Adrenal gland (tissue), 12 donors: ENCODE results near the gene RAB1B. TPM values are rescaled to one million over a fixed set of nuclear protein-coding genes. Genes with fewer than 3 reads are reported as not detected.

Experiments
- DNase-seq, 7 donors: peaks; one replicate each; pipeline ENCODE4 v3.0.0-alpha.2; 2019 to 2020
- H3K27ac ChIP-seq, 5 donors: fragments of 200-600 bp; sonication (generic) in 4 of 5; 1 replicate in 3 of 5; 2 replicates in 2 of 5; pipeline versions ENCODE4 v1.5.1 to v1.8.0; 2016 to 2020; ENCODE audit warnings: mild to moderate bottlenecking in 1 of 5
- H3K27me3 ChIP-seq: fragments of 200-600 bp; 2 replicates; pipeline ENCODE4 v1.8.0; 2021
- H3K36me3 ChIP-seq, 2 donors: fragments of 200-600 bp; replicated peaks in 1 of 2; 1 replicate in 1 of 2; 2 replicates in 1 of 2; pipeline versions ENCODE4 v1.5.1 to v1.8.0; 2018 to 2022
- H3K4me1 ChIP-seq, 2 donors: fragments of 200-600 bp; replicated peaks in 1 of 2; 1 replicate in 1 of 2; 2 replicates in 1 of 2; pipeline versions ENCODE4 v1.5.1 to v1.8.0; 2018 to 2021
- H3K4me3 ChIP-seq, 4 donors: fragments of 200-600 bp; sonication (generic) in 3 of 4; one replicate each; pipeline ENCODE4 v1.5.1; 2016 to 2018
- H3K9me3 ChIP-seq, 3 donors: fragments of 200-600 bp; sonication (generic) in 1 of 3; replicated peaks in 1 of 3; 1 replicate in 2 of 3; 2 replicates in 1 of 3; pipeline versions ENCODE4 v1.5.1 to v1.8.0; 2016 to 2021
- CTCF ChIP-seq, 6 experiments: fragments of 450-650 bp in 4 of 6; fragments of 200-600 bp in 2 of 6; sonication (generic) in 1 of 6; IDR thresholded peaks; 1 replicate in 5 of 6; 2 replicates in 1 of 6; pipeline versions ENCODE4 v1.5.1 to v1.8.0; 2016 to 2021; ENCODE audit warnings: antibody characterized with exemption in 6 of 6, mild to moderate bottlenecking in 2 of 6, moderate library complexity in 1 of 6
- POLR2A ChIP-seq, 2 donors: fragments of 450-650 bp; IDR thresholded peaks; one replicate each; pipeline ENCODE4 v1.6.1; 2017; ENCODE audit warnings: antibody characterized with exemption in 2 of 2, mild to moderate bottlenecking in 2 of 2, moderate library complexity in 1 of 2
- whole genome bisulfite sequencing, 4 donors: extraction: QIAGEN DNeasy Blood & Tissue Kit in 2 of 4; methylation state at CpG; one replicate each; pipeline versions ENCODE4 v1.1.5 to v1.1.7; 2013 to 2017; 5-methylcytosine and 5-hydroxymethylcytosine counted together
- intact Hi-C, 2 donors: fragments of 100-400 bp; cut with DNase I; formaldehyde crosslinking; loops; one replicate each; pipeline versions ENCODE4 v1.14.1 to v1.15.0; 2022 to 2023
- polyA plus RNA-seq, 3 donors: library from polyadenylated mRNA; stranded (reverse); fragments of 200-250 nt in 2 of 3; fragments of 350-450 nt in 1 of 3; fragmentation: Illumina TruSeq in 1 of 3; extraction: RNeasy Lipid Tissue Mini Kit (QIAGEN cat#74804) in 1 of 3; gene quantifications; one replicate each; pipeline ENCODE4 v1.2.3, GENCODE V29; 2013 to 2014
- total RNA-seq, 9 donors: library from RNA; depleted of rRNA in 4 of 9; stranded (reverse); fragments of >200 nt in 4 of 9; fragments of 120-200 nt in 1 of 9; fragmentation: NEBNext Ultra II Directional in 1 of 9; extraction: Animal tissue kit (Norgen Biotek cat#: 25700) in 1 of 9; gene quantifications; one replicate each; pipeline versions ENCODE4 v1.1.0 to v1.2.4, GENCODE V29; 2013 to 2023
- donor health status: healthy with polysubstance abuse.
- donor health status: Bipolar disorder and iron deficiency.
- donor health status: DM: yes; HTN: yes; CAD: no.
- donor health status: DM: no; HTN: no; CAD: no.
- donor health status: DM: no; HTN: no; CAD: no.
- donor health status: DM: yes; HTN: yes; CAD: no.

Gene RAB1B
- total and polyA plus RNA-seq, 12 donors = 109 to 190 (median 162) TPM

- no peak for TF ChIP-seq POLR2A (IDR thresholded peaks at IDR 0.05)
- no peak for TF ChIP-seq CTCF (IDR thresholded peaks at IDR 0.05)
- WGBS, 4 donors = 49 to 64% (median 54%) methylated on average over 11 to 17 of the region's 17 CpGs
- intact Hi-C loops = no loop called here
- no peaks in the 10 kb centered on the region for H3K36me3 ChIP-seq
- no peaks in the 10 kb centered on the region for H3K9me3 ChIP-seq
- H3K27me3 ChIP-seq = peaks cover 8% of the 10 kb centered on the region
- DNase-seq = peak in 2 of 7 donors; percentile 19 to 20
- peaks cover 11 to 20% of the 10 kb centered on the region in 2 donors for H3K4me1 ChIP-seq
- no peak overlapping the region for H3K4me3 ChIP-seq
- peak overlapping the region in 1 of 5 donors; percentile 52 for H3K27ac ChIP-seq
These were observed 24.3 kb downstream of the RAB1B start for GRCh38 chr11:66292543-66293332.

DNA sequence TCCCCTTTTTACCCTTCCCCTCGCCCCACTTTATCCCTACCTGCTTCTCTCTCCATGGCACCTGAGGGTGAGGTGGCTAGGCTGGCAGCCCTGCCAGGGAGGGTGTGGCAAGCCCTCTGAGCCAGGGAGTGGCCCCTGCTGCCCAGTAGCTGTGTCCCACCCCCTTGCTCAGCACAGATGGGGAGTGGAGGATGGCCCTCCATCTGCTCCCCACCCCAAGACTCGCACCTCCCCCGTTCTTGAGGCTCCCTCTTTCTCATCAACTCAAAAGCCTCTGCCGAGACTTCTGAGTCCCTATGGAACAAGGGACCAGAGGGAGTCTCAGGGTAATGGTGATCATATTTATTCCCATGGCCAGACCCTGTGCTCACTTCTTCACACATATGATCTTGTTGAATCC, 24.9 kb downstream of the RAB1B start:
- Histone ChIP-seq H3K4me1 (peaks cover 5 to 14% of the 10 kb centered on the region in 2 donors), H3K4me3 (no peak overlapping the region), H3K27me3 (peaks cover 8% of the 10 kb centered on the region), H3K27ac (no peak overlapping the region), H3K36me3 (no peaks in the 10 kb centered on the region), H3K9me3 (no peaks in the 10 kb centered on the region)
- intact Hi-C loops = no loop called here
- 68 to 80% (median 76%) methylated on average over 3 to 4 of the region's 4 CpGs for WGBS, 4 donors
- DNase-seq = no peak
- TF ChIP-seq POLR2A (IDR thresholded peaks at IDR 0.05) (no peak), CTCF (IDR thresholded peaks at IDR 0.05) (no peak)

- Histone ChIP-seq H3K36me3 (no peaks in the 10 kb centered on the region), H3K27me3 (peaks cover 8% of the 10 kb centered on the region), H3K4me3 (no peak overlapping the region), H3K9me3 (no peaks in the 10 kb centered on the region), H3K4me1 (peaks cover 4 to 13% of the 10 kb centered on the region in 2 donors), H3K27ac (no peak overlapping the region)
- intact Hi-C loops = no loop called here
- 83 to 88% (median 85%) methylated on average over 7 to 30 of the region's 30 CpGs for WGBS, 4 donors
- no peak for TF ChIP-seq CTCF (IDR thresholded peaks at IDR 0.05)
- TF ChIP-seq POLR2A (IDR thresholded peaks at IDR 0.05) = no peak
- no peak for DNase-seq
These were observed 25.6 kb downstream of the RAB1B start for GRCh38 chr11:66293777-66294625.
